Measurements from ENCODE around the gene HOXD12.

Gene HOXD12

GRCh38 chr2:176072951-176073904, 26.4 kb upstream of the HOXD12 start:
- TF ChIP-seq CTCF (IDR thresholded peaks at IDR 0.05), result no peak
- Histone ChIP-seq H3K4me3 (no peak overlapping the region), H3K4me1 (peaks cover 0 to 16% (median 9%) of the 10 kb centered on the region in 4 donors), H3K27ac (no peak overlapping the region), H3K27me3 (peaks cover 3 to 100% of the 10 kb centered on the region in 2 donors), H3K36me3 (no peaks in the 10 kb centered on the region), H3K9me3 (no peaks in the 10 kb centered on the region)
- intact Hi-C loops (cut with DNase I; ENCODE audit: low total_unique reads), result no loop called here
- DNase-seq, result no peak

GRCh38 chr2:176074919-176075425, 24.6 kb upstream of the HOXD12 start:
- Histone ChIP-seq H3K27ac (no peak overlapping the region), H3K9me3 (no peaks in the 10 kb centered on the region), H3K27me3 (peaks cover 15 to 100% of the 10 kb centered on the region in 2 donors), H3K36me3 (no peaks in the 10 kb centered on the region), H3K4me3 (no peak overlapping the region), H3K4me1 (peaks cover 0 to 20% (median 13%) of the 10 kb centered on the region in 4 donors)
- no peak for TF ChIP-seq CTCF (IDR thresholded peaks at IDR 0.05)
- no peak for DNase-seq
- intact Hi-C loops (cut with DNase I; ENCODE audit: low total_unique reads), result no loop called here

GRCh38 chr2:176075481-176075880, 24.1 kb upstream of the HOXD12 start:
- intact Hi-C loops (cut with DNase I; ENCODE audit: low total_unique reads), result no loop called here
- DNase-seq, result no peak
- H3K36me3 ChIP-seq, result no peaks in the 10 kb centered on the region
- H3K4me3 ChIP-seq, result no peak overlapping the region
- H3K27me3 ChIP-seq, result peaks cover 15 to 99% of the 10 kb centered on the region in 2 donors
- H3K9me3 ChIP-seq, result no peaks in the 10 kb centered on the region
- H3K27ac ChIP-seq, result no peak overlapping the region
- no peak for TF ChIP-seq CTCF (IDR thresholded peaks at IDR 0.05)
- peaks cover 0 to 25% (median 17%) of the 10 kb centered on the region in 4 donors for H3K4me1 ChIP-seq

GRCh38 chr2:176076063-176076462, 23.5 kb upstream of the HOXD12 start:
- Histone ChIP-seq H3K27ac (no peak overlapping the region), H3K9me3 (no peaks in the 10 kb centered on the region), H3K27me3 (peaks cover 20 to 99% of the 10 kb centered on the region in 2 donors), H3K4me3 (no peak overlapping the region), H3K4me1 (peaks cover 0 to 28% (median 21%) of the 10 kb centered on the region in 4 donors), H3K36me3 (no peaks in the 10 kb centered on the region)
- no peak for DNase-seq
- TF ChIP-seq CTCF (IDR thresholded peaks at IDR 0.05), result no peak
- intact Hi-C loops (cut with DNase I; ENCODE audit: low total_unique reads), result no loop called here

GRCh38 chr2:176076796-176077195, 22.8 kb upstream of the HOXD12 start:
- intact Hi-C loops (cut with DNase I; ENCODE audit: low total_unique reads), result no loop called here
- peaks cover 0 to 28% (median 21%) of the 10 kb centered on the region in 4 donors for H3K4me1 ChIP-seq
- H3K4me3 ChIP-seq, result no peak overlapping the region
- no peak overlapping the region for H3K27ac ChIP-seq
- no peak for DNase-seq
- H3K36me3 ChIP-seq, result no peaks in the 10 kb centered on the region
- peaks cover 22 to 99% of the 10 kb centered on the region in 2 donors for H3K27me3 ChIP-seq
- H3K9me3 ChIP-seq, result no peaks in the 10 kb centered on the region
- TF ChIP-seq CTCF (IDR thresholded peaks at IDR 0.05), result no peak

Measured in tibial artery (tissue), 4 donors.